NCI-H748 treated with DMSO at 0.1 percent for 48 hours (cell line): Measurements from ENCODE around the gene RND1.
"Not testable (repeated sequence)": the region's sequence is repeated elsewhere in the genome, so short reads cannot be mapped to it uniquely, and the experiment has no call there.

Experiments
- DNase-seq: peaks from one replicate; lab custom pipeline; 2025; lab: John Stamatoyannopoulos, UW

The RND1 gene

GRCh38 chr12:48866052-48866711, 512 bp upstream of the RND1 start:
- DNase-seq: no peak

- DNase-seq: no peak
Observed at GRCh38 chr12:48863291-48863690, 2.4 kb downstream of the RND1 start.

- no peak for DNase-seq
Observed at GRCh38 chr12:48862760-48863159, 2.9 kb downstream of the RND1 start.

- DNase-seq: no peak
Observed at GRCh38 chr12:48861111-48861510, 4.6 kb downstream of the RND1 start.

- not testable (repeated sequence) for DNase-seq
Observed at GRCh38 chr12:48860236-48860635, 5.4 kb downstream of the RND1 start.

GRCh38 chr12:48859607-48860006, 6.1 kb downstream of the RND1 start:
- DNase-seq: no peak

GRCh38 chr12:48858043-48858442, 7.6 kb downstream of the RND1 start:
- no peak for DNase-seq

- no peak for DNase-seq
Observed at GRCh38 chr12:48857278-48857994, 8.2 kb downstream of the RND1 start.

GRCh38 chr12:48856379-48856778, 9.3 kb downstream of the RND1 start:
- no peak for DNase-seq

GRCh38 chr12:48854932-48855331, 10.7 kb downstream of the RND1 start:
- DNase-seq: not testable (repeated sequence)

- DNase-seq: no peak
Observed at GRCh38 chr12:48854488-48854887, 11.2 kb downstream of the RND1 start.

- peak; percentile 79 for DNase-seq
Observed at GRCh38 chr12:48852734-48853688, 12.7 kb downstream of the RND1 start.

GRCh38 chr12:48851883-48852733, 13.6 kb downstream of the RND1 start, which contains the start of gene DDX23:
TSS of gene DDX23 (minus strand) at chr12:48852163. CDS start at chr12:48845782, 6,381 bp downstream.
- peak; percentile 97 for DNase-seq

- not testable (repeated sequence) for DNase-seq
Observed at GRCh38 chr12:48842021-48842420, 23.6 kb downstream of the RND1 start.

GRCh38 chr12:48838048-48838447, 27.6 kb downstream of the RND1 start:
- DNase-seq: no peak

GRCh38 chr12:48832321-48833060, 33.2 kb downstream of the RND1 start:
- DNase-seq: no peak

- DNase-seq: no peak
Observed at GRCh38 chr12:48831257-48831656, 34.4 kb downstream of the RND1 start.

GRCh38 chr12:48828841-48829575, 36.7 kb downstream of the RND1 start:
- DNase-seq: no peak

- DNase-seq: no peak
Observed at GRCh38 chr12:48828293-48828692, 37.4 kb downstream of the RND1 start.

GRCh38 chr12:48827513-48828096, 38.1 kb downstream of the RND1 start:
- DNase-seq: no peak
